T1000 (cell line): ENCODE results near the gene SOBP.

ENCODE experiments used
- DNase-seq: peaks from one replicate; lab custom pipeline; 2025; ENCODE audit warnings: mixed read lengths; lab: John Stamatoyannopoulos, UW

Gene SOBP

GRCh38 chr6:107639511-107639910 lies 149.6 kb downstream of the SOBP start:
- DNase-seq, result no peak

DNA sequence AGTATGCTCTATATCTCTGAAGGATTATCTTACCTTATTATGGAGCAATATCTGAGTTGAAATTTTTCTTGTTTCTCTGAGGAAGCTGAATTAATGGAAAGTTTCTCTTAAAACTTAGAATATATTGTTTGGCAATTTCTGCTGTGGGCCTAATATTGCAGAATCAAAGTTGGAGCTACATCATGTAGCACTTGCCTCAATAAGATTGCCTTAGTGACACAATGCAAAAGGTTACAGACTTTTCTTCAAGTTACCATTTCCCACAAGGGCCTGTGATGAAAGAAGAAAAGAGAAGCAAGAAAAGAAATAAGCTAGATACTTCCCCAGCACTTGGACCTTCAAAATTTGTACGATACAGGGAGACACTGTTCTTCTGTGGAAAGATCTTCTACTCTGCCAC lies 151.2 kb downstream of the SOBP start:
- DNase-seq, result no peak

DNA sequence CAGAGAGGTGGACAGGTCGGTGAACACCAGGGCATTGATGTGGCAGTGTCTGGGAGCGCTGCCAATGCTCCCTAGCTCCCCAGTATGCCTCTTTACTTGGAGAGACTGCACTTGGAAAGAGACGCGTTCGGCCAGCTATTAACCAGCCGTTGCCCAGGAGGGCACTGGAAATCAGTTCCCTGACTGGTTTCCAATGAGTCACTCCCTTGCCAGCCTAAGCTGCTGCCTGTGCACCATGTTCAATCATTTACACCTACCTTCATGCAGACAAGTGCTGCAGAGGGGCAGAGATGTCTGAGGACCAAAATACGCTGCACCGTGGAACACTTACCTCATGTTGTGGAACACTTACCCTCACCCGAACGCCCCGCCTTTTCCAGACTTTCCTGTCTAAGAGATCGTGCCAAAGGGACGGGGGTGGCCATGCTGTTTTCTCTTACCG lies 151.6 kb downstream of the SOBP start:
- DNase-seq, result no peak

GRCh38 chr6:107642095-107642860 lies 152.4 kb downstream of the SOBP start:
- DNase-seq, result no peak

GRCh38 chr6:107642861-107643328 lies 153.0 kb downstream of the SOBP start:
- DNase-seq, result no peak

DNA sequence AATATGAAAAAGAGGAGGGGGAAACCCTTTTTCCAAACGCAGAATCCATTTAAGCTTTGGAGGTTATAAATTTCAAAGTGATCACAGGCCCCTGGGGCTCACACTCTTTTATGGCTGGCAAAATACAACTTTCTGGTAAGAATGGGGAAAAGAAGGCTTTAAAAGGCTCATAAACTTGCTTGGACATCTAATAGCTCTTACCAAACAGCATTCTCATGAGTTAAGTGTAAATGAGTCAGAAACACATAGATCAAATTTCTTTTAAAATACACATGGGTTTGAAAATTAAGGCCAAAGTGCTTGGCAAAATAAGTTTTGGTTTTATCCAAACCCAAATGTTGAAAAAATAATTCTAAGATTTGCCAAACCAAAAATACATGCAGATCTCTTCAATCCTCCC lies 154.6 kb downstream of the SOBP start:
- no peak for DNase-seq

GRCh38 chr6:107645740-107646139 lies 155.8 kb downstream of the SOBP start:
- no peak for DNase-seq

- DNase-seq, result no peak
Measured at GRCh38 chr6:107646176-107646575, 156.3 kb downstream of the SOBP start.

DNA sequence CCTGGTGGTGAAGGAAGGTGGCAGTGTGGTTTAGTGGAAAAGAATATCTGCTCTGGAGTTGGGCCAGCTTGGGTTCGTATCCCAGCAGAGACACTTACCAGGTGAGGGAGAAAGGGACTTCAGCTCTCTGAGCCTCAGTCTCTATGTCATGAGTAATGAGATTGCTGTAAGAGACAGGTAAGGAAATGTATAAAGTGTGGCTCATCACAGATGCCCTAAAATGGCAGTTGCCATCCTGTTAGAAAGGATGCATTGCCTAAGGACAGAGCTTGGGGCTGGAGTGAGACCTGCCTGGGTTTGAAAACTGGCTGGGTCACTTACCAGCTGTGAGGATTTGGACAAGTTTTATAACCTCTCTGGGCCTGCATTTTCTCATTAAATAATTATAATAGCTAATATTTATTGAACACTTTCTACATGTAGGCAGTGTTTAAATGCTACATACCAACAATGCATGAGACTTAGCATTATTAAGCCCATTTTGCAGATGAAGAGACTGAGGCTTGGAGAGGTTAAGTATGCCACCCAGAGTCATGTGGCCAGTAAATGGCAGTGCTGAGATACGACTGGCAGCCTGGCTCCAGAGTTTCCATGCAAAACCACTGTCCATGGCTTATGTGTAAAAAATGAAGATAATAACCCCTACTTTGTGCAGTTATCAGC lies 157.0 kb downstream of the SOBP start:
- no peak for DNase-seq

DNA sequence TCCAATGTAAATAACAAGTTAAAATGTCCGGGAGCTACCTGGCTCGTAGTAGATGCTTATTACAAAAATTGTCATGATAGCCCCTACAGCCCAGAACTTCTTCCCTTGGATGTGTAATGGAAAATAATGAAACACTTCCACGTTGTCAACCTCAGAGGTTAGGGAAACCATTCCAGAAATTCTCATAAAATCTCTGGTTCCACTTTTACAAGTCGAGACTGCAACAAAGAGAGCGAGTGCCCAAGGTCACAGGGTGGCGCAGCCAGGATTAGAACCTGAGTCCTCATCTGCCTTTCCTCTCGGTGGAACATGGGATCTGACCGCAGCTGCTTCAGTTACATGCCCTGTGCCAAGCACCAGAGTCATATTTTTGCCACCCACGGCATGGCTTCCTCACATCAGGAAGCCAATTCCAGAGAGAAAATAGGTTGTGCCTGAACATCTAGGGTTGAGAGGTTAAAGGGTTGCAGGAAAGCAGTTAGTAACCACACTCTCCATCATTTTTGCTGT lies 157.6 kb downstream of the SOBP start:
- DNase-seq, result no peak

DNA sequence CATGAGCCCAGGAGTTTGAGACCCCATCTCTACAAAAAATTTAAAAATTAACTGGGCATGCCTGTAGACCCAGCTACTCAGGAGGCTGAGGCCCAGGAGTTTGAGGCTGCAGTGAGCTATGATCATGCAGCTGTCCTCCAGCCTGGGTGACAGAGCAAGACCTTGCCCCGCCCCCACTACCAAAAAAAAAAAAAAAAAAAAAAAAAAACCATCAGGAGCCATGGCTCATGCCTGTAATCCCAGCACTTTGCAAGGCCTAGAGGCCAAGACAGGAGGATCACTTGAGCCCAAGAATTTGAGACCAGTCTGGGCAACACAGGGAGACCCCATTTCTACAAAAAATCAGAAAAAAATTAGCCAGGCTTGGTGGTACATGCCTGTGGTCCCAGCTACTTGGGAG lies 159.1 kb downstream of the SOBP start:
- no peak for DNase-seq

- DNase-seq, result no peak
Measured at GRCh38 chr6:107652526-107653182, 162.7 kb downstream of the SOBP start.

DNA sequence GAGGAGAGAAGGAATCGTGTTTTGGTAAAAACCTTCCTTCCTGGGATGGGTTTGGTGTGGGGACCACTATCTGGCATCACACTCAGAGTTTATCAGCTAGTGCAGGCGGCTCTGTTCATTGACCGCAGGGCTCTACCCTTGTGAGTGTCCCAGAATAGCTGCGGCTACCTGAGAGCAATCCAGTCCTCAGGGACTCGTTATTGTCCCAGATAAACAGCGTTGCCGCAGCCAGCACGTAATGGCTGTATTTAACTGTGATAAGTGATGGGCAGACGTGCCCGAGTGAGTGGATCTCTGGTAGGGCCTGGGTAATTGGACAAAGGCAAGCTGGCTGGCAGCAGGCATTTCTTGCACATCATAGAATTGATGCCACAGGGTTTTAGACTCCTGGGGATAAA lies 163.3 kb downstream of the SOBP start:
- DNase-seq, result no peak

- DNase-seq, result no peak
Measured at GRCh38 chr6:107653861-107654394, 164.0 kb downstream of the SOBP start.

DNA sequence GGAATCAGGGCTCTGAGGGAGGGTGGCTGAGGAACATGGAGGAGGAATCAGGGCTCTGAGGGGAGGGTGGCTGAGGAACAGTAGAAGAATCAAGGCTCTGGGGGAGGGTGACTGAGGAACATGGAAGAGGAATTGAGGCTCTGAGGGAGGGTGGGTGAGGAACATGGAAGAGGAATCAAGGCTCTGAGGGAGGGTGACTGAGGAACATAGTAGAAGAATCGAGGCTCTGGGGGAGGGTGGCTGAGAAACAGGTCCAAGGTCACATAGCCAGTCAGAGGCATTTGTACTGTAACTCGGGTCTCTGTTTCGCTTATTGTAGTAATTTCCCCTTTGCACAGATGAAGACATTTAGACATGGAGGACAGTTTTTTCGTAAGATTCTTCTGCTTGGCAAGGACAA lies 164.8 kb downstream of the SOBP start:
- DNase-seq, result no peak

GRCh38 chr6:107655245-107655644 lies 165.3 kb downstream of the SOBP start:
- DNase-seq, result no peak

- DNase-seq, result no peak
Measured at GRCh38 chr6:107655864-107656263, 165.9 kb downstream of the SOBP start.

DNA sequence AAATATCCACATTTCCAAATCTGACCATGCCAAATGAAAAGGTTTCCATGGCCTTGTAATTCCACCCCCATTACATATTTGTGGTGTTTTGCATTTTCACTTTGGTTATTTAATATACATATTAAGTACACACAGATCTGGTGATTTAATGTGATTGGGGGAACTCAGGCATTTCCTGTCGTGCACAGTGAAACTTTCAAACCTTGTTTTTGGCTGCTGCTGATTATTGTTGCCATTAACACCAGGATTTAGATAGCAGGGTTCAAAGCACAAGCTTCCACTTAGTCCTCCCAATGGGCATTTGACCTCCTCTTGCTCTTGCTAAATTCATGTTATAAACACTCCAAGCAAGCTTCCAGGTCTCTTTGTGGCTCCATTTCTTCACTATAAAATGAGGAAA lies 166.5 kb downstream of the SOBP start:
- DNase-seq, result no peak

DNA sequence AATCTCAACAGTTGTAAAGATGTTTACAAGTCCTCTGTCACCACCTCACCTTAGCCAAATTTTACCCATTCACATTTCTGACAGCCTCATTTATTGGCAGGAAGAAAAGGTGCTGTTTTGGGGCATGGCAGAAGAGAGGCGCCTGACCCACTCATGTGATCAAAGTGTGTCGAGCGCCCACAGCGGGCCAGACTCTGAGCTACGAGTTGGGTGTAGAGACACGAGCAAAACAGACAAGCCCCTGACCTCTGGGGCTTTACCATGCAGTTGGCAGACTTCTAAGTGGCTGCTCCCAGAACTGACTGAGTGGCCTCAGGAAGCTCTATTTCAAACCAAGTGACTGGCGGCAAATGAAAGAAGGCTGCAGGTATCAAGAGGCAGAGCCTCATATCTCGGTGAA lies 167.0 kb downstream of the SOBP start:
- DNase-seq, result no peak

DNA sequence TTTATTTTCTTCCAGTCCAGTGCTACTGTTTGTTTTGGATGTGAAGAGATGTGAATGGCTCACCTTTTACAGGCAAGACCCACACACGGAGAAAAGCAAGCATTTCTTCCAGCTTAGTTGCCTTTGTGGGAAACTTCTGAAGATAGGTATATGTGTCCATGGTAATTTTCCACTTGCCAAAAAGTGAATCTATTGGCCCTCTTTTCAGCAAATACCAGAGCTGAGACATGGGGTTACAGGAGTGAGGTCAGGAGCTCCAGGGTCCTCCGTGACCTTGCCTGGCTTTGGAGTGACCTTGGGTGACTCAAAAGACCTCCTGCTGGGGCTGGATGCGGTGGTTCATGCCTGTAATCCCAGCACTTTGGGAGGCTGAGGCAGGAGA lies 167.4 kb downstream of the SOBP start:
- DNase-seq, result no peak

- DNase-seq, result peak; percentile 68
Measured at GRCh38 chr6:107657755-107658461, 168.0 kb downstream of the SOBP start.
